Measurements from ENCODE around the gene KIF20B.

DNA sequence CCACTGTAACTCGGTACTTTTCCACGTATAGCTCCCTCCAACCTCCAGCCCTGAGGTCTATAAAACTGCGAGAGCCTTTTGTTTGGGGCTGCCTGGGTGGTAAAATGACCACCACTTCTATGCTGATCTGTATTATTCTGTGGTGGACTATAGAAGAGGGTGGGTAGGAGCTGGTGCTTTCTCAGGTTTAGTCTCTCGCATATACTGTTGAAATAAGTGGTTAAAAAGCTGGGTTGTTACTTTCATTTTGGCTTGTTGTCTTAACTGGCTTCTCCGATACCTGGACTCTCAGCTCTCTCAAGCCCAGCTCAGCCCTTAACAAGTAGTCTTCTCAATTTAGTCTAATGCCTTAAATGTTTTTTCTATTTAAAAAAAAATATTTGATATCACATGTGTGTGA, 70.3 kb downstream of the KIF20B start:
- TF ChIP-seq POLR2A (IDR thresholded peaks at IDR 0.05), result no peak
- TF ChIP-seq, protein P1, sequence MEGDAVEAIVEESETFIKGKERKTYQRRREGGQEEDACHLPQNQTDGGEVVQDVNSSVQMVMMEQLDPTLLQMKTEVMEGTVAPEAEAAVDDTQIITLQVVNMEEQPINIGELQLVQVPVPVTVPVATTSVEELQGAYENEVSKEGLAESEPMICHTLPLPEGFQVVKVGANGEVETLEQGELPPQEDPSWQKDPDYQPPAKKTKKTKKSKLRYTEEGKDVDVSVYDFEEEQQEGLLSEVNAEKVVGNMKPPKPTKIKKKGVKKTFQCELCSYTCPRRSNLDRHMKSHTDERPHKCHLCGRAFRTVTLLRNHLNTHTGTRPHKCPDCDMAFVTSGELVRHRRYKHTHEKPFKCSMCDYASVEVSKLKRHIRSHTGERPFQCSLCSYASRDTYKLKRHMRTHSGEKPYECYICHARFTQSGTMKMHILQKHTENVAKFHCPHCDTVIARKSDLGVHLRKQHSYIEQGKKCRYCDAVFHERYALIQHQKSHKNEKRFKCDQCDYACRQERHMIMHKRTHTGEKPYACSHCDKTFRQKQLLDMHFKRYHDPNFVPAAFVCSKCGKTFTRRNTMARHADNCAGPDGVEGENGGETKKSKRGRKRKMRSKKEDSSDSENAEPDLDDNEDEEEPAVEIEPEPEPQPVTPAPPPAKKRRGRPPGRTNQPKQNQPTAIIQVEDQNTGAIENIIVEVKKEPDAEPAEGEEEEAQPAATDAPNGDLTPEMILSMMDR (IDR thresholded peaks at IDR 0.05 in 8 of 11, conservative IDR thresholded peaks at IDR 0.05 in 3 of 11), result no peak
- TF ChIP-seq POLR2AphosphoS5 (IDR thresholded peaks at IDR 0.05), result no peak

Measured in spleen (tissue), 7 donors.